Middle frontal gyrus (tissue), 1 donor: ENCODE results near the gene SEZ6.

ENCODE experiments used
- DNase-seq: peaks from one replicate; pipeline ENCODE4 v3.0.0-alpha.2; 2015; ENCODE audit warnings: low spot score; ENCODE audit errors: extremely low spot score

The SEZ6 gene

DNA sequence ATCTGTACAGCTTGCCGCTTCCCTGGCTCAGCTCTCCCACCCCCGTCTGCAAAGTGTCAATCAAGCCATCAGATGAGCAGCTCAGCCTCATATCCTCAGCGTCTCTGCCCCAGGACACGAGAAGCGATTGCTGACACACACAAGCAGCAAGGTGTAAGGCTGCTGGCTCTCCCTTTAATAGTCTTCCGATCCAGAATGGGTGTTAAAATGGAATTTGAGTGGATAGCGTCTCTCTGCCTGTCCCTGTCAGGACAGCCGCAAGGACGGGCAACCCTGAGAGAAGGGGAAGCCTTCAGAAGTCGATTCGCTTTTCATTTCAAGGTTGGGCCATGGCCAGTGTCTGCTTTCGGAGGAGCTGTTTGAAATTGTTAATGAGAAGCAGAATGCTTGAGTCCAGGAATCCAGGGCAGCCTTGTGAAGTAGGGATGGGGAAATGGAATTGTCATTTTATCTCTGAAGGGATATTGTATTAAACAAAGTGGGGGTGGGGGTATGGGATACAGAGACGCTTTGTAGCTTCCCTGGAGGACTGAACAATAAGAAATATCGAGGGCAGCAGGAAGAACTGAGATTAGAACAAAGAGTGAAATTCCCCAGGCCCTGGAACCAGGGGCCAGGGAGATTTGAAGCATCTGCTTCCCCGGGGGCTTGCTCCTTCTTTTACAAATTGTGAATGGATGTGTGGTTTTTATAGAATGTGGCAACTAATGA, 32.4 kb upstream of the SEZ6 start:
- DNase-seq: no peak

DNA sequence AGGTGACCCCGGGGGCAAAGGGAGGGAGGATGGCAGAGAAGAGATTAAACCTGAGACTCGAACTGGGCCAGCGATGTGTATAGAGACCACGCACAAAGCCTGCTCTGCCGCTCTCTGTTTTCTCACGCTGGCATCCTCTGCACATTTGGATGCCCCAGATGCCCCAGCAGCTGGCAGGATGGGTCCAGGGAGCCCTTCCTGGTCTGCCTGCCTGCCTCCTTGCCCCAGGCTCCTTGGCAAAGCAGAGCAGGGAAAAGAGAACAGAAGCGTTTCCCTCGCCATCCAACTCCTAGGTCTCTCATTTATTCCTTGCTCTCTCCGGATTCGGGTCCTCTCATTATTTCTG, 31.9 kb upstream of the SEZ6 start:
- no peak for DNase-seq

DNA sequence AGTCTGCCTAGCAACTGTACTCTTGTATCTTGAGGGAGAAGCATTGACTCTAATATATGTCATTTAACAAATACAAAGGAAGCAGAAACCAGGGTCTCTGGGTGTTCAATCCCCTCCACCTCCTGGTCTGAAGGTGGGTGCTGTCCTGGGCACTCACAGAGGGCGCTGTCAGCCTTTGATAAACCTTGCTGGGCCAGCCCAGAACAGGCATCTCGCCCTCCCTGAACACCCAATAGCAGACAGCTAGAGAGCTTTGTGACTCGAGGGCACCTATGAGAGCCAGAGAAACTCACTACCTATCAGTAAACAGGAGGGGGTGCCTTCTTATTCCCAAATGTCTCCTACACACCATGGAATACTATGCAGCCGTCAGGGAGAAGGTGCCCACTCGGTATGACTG, 30.8 kb upstream of the SEZ6 start:
- DNase-seq: no peak

DNA sequence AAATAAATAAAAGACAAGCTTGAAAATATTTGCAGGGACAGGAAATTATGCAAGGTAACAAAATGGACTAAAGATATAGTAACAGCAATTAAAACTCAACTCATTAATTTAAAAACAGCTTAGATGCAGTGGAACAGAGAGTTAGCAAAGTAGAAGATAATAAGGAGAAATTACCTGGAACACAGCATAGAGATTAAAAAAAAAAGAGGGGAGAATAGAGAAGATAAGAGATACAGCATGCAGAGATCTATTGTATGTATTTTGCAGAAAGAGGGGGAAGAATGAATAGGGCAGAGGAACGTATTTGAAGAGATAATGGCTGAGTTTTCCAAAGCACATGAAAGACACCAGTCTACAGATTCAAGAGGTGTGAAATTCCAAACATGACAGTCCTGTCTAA, 28.7 kb upstream of the SEZ6 start:
- no peak for DNase-seq

DNA sequence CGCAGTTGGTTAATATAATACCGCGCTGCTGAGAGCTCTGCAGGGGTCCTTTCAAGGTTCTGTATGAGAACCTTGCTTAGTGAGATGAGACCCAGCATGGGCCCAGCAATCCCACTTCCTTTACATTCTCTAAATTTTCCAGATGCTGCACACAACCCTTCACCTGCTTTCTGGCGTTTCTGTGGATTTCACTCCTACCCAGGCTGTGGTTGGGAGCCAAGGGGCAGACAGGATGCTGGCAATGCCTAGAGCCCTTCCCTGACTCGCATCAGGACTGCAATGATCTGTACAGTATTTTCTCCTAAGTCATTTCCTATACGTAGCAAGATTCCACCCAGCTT, 27.0 kb upstream of the SEZ6 start:
- DNase-seq: no peak

DNA sequence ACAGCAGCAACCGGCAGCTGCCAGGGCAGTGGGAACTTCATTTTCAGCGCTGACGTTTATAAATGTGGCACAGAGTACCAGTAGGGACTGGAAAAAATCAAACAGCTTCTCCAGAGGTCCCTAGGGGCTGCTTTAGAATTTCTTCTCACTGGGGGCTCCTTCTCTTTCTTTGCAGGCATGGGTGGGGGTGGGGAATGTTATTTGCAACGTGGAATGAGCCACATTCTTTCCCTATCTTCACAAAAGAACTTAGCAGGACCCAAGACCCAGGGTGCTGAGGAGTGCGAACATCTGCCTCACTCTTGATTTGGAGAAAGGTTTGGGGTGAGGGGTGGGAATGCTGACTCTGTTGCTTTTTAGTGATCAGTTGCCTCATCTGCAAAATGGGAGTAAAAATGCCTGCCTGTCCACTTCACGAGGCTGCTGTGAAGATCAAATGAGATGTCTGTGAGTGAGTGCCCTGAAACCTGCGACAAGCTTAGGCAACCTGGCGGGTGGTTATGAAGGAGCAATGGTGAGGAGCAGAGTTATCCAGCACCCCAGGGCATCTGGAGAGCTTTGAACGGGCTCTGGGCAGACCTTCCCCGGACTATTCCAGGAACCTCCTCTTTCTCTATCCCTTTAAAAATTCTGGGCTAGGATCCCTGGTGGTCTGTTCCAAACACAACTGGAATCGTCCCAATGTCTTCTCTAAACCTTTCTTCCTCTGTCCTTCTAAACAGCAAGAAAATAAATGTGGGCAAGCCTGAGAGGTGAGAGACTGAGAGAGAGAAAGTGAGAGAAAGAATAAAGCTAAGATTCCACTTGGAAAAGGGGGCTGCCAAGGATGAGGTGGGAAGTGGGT, 26.4 kb upstream of the SEZ6 start:
- DNase-seq: no peak

DNA sequence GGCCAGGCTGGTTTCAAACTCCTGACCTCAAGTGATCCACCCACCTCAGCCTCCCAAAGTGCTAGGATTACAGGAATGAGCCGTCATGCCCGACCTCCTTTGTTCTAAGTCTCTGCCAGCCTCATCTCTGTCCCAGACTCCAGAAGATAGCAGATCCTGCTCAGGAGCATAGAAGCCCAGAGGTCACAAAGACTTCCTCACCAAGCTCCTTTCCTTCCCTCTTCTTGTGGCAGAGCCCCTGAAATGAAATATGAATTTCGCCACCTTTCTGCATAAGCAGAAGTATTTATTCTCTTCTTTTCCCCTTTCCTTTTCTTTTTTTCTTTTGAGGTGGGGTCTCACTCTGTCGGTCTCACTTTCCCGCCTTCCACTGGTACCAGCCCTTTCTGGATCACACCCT, 25.7 kb upstream of the SEZ6 start:
- no peak for DNase-seq

DNA sequence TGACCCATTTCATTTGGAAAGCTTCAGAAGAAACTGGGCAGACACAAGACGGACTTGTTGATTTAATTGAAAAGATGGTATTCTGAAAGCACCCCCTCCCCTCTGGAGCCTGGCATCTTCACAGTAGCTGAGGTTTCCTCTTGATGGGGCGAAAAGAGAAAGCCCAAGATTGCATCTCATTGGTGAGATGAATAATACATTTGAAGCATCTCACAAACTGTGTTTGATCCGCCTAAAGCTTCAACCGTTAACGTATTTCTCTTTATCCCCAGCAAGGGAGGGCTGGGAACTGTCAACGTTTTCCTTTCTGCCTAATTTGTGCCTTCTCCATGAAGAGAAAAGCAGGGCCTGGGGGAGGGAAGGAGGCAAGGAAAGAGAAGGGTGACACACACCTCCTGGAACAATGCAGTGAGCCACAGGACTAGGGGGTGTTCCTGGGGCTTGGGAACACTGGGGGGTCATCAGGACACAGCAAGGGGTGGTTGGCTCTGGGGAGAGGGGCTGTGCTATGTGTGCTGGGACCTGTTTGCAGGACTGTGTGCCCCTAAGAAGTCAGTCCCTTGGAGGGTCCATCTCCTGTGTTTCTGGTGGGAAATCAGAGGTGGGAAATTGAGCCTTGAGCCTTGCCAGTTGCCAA, 18.6 kb upstream of the SEZ6 start:
- no peak for DNase-seq

DNA sequence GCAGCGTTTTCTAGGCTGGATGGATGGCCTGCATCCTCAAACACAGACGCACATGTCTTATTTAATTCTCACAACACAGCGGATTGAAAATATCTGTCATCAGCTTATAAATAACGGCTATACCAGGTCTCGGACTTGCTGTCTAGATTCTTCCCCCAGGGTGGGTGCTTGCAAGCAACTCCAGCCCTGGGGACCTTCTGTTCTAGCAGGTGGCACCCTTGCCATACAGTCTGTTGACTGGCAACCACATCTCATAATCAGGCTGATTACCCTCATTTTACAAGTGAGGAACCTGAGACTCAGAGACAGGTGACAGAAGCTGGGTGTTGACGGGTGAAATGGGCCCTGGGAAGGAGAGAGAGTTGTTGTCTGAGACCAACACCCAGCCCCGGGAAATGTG, 16.2 kb upstream of the SEZ6 start:
- DNase-seq: no peak

DNA sequence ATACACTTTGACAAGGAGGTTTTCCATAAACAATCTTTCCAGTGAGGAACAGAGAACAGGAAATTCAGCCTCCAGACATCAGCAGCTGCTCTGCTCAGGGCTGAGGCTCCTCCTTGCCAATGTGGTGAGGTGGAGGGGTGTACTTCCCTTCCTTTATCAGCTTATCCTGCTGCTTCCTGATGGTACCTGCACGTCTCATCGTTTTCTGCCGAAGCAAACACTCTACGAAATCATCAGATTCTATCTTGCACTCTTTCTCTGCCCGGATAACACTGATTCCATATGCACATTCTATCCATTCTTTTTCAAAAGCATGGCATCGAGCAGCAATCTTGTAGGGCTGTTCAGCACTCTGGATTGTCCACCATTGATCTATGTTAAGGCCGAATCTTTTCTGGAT, 15.4 kb upstream of the SEZ6 start:
- no peak for DNase-seq

DNA sequence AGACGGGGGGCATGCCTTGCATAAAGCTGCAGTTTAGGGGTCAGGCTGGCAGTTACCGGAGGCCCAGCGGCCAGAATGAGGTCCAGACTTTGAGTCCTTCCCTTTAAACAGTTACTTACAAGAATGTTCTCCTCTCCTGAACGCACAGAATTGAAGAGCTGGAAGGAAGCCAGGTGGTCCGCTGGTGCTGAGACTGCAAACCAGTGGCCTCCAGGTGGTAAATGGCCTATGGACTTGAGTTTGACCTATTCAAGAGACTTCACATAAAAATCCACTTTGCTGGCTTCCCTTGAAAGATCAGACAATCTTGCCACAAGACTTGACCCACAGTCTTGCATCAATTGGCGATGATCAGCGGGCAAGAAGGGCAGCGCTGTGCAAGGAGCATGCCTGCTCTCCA, 14.7 kb upstream of the SEZ6 start:
- DNase-seq: no peak

DNA sequence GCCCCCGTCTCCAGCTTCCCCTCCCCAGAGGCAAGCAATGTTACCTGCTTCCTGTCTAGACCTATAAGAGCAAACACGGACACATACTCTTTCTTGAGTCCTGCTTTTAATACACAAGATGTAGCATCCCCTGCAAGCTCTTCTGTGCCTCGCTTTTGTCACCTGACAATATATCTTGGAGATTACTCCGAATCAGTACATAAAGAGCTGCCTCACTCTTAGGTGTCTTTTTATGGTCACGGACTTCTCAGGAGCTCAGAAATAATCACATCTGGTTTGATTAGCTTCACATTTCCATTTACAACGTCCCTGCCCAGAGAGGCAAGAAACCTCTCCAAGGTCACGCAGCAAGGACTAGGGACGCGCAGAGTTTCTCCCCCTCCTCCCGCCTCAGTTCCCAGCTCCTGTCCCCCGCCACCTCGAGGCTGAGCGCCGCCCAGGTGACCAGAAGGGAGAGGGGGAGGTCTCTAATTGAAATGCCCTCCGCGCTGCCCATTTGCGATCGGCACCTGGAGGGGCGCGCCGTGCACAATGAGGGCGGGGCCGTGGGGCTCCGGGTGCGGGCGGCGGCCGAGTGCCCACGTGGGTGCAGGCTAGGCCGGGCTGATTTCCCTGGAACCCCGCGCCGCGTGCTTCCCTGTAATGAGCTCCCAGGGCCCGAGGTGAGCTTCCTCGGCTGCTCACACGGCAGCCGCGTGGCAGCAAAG, 13.8 kb upstream of the SEZ6 start:
- no peak for DNase-seq

DNA sequence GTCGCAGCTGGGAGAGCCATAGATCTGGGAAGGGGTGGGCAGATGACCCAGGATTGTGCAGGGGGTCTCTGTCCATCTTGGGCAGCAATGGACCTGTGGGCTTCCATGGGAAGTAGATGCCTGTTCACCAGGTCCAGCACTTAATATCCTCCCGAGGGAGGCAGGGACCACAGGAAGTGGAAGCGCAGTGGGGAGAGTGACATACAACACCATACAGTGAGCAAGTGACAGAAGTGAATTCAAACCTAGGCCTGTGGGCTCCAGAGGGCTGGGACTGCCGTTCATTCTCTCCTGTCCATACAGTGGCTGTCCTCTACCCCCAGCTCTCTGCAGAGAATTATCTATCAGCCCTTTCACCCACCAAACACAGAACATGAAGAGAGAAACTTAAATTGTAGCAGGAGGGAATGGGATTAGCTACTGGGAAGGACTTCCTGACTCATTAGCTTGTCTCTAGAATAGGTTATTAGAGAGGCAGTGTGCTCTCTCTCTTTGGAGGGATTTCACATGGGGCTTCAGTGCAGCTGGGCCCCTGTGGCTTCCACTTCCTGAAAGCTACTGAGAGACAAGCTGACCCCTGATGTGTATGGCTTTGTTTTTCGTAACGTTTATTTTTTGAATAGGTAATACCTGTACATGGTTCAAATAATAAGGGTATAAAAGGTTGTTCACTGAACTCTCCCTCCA, 13.1 kb upstream of the SEZ6 start:
- no peak for DNase-seq

DNA sequence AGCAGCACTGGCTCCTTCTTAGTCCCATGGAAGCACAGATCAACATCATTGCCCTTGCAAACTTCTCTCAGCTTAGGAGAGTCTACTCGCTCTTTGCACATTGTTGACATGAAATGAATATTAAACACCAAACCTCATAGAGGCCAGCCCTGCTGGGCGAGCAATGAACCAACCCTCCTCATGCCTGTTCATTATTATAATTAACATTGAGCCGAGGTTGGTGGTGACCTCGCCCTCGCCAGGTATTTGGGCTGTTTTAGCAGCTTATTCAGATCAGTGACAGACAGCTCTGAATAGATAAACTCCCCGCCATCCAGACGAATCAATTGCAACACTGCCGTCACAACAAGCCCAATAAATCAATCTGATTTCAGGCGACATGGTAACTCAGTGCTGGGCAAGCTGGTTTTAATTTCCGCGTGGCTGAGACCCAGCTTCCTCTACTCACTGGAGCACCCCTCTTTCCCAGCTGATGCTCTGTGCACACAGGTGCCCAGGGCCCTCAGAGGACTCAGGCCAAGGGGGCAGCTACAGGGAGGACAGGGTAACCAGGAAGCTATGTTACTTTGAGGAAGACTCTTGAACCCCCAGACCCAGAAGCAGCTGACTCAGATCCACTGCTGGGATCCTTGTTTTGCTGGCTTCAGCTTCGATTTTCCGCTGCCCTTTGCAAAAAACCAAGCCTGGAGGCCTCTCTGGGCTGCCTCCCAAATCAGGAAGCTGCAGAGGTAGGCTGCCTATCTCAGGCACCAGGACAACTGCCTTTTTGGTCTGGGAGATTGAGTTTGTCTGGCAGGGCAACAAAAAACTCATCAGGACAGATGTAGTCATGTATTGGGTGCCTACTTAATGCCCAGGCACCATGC, 10.7 kb upstream of the SEZ6 start:
- DNase-seq: no peak

DNA sequence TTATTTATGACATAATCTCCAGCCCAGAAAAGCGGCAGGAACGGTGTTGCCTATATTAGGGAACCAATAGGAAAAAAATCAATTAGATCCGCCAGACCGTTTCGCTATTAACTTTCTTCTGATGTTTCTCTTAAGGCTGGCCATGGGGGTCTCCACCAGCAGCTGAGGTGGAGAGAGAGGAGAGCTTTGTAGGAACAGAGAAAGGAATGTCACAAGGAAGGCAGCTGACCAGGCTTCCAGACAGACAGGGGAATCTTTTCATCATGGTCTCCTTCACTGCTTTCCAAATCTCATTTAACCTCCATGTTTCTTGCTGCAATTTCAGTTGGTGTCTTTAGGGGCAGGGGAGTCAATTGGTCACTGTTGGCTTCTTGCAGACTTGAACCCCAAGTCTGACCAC, 8.9 kb upstream of the SEZ6 start:
- DNase-seq: no peak

DNA sequence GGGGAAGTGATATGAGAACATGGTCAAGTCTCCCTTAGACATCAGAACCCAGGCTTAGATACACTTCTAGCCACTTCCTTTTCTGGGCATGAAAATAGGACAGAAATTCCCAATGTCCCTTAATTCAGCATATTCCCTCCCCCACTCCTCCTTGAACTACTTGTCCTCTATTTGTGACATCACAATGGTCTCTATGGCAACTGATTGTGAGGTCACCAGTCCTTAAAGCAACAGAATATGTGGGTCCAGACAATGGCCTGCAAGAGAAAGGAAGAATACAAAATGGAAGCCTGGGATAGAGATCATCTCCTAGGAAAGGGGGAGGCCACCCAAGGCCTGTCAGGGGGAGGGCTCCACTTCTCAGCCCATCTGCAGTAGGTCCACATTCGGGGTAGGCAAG, 6.7 kb upstream of the SEZ6 start:
- no peak for DNase-seq

DNA sequence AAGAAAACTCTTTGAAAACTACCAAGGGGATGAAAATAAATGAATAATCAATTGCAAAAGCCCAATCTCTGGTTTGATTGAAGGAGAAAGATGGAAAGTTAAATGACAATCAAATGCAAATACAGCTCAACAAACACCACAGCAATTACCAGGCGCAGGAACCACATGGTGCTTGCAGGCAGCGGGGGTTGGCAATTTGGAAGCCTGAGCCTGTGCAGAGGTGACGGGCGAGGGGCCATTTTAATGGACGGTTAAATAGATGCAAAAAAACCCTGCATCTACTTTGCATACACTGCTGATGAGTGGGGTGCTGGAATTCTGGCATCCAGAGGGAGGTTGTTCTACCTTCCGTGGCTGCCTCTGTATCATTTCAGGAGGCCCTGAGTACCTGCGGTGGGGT, 4.8 kb upstream of the SEZ6 start:
- no peak for DNase-seq

DNA sequence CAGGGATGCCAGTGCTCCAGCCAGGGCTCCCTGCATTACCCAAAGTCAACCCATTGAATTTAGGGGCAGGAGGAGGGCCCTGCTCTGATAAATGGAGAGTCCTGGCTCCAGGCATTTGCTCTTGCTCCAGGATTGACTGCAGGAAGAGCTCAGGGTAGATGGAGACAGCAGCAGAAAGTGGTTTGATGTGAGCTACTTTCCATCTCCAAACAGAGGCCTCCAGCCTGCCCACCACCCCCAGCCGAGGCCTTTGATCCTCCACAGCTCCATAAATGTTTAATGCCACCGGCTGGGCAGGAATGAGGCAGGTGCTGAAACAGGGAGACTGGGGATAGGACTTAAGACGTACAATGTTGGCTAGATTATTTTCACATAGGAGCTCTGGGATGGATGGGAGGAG, 4.3 kb upstream of the SEZ6 start:
- DNase-seq: no peak

DNA sequence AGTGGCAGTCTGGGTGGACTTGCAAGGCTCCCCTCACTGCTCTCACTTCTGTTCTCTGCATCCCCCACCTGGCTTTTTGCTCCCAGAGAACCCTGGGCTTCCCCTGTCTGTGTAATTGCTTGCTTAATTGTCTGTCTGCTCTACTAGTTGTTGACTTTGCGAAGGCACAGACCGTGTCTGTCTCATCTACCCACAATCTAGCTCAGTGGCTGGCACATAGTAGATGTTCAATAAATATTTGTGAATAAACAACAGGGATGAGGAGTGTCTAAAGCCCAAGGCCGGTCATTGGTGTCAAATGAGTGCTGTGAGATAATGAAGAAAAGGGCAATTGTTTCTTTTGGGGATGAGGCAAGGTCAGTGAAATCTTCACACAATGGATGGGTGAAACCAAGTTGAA, 2.8 kb upstream of the SEZ6 start:
- no peak for DNase-seq

DNA sequence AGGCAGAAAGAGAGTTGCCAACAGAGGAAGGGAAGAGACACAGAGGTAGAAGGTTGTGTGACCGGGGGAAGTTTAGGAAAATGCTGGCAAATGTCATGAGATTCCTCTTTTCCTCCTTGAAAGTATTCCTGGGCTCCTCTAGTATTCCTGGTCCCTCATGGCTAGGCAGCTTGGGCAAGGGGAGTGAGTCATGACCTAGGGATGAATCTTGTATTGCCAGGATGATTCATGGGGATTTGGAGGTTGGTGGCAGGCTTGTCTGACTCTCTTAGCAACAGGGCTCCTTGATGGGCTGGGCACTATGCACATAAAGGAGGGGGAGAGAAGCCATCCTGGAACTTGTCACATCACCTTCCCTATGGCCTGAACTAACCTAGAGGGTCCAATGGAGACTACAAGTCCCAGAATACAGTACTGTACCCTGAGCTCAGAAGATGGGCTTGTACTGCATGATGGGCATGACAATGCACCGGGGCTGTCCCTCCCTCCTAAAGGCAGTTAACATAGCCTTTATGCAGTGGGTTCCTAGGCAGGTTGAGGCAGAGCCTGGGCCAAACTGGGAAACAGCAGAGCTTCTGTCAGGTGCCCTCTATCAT, 2.1 kb upstream of the SEZ6 start:
- no peak for DNase-seq
